ENCODE measurements around the gene ANKRD29. TPM values are rescaled to one million over a fixed set of nuclear protein-coding genes. Genes with fewer than 3 reads are reported as not detected.

ANKRD29 gene
- total and polyA plus RNA-seq, 2 of the 4 experiments (the other 2 are of a cell fraction), result 0.18 to 0.31 TPM

GRCh38 chr18:23595591-23595990 lies 67.1 kb downstream of the ANKRD29 start:
- H2AK5ac ChIP-seq (ENCODE audit: low read depth, low read length), result no peak overlapping the region
- ChIA-PET POLR2A (ENCODE audit: unreplicated experiment) (no interaction called here), CTCF (no interaction called here)
- no peaks in the 10 kb centered on the region; the same call in 1 of the 2 replicates for H3K27me3 ChIP-seq (ENCODE audit: control insufficient read depth, insufficient read depth, low read length)
- no peak overlapping the region for H4K91ac ChIP-seq (ENCODE audit: insufficient read depth, low read depth, low read length)
- no peaks in the 10 kb centered on the region for H4K20me1 ChIP-seq (ENCODE audit: insufficient read depth, low read length)
- dilution Hi-C loops (cut with HindIII; ENCODE audit: low sequenced_read_pairs, unreplicated experiment), result no loop called here
- ATAC-seq (ENCODE audit: low read depth), result no peak
- DNase-seq, result no peak
- no peak overlapping the region for H2BK120ac ChIP-seq (ENCODE audit: low read depth, low read length)
- H3K14ac ChIP-seq (replicated peaks; ENCODE audit: low read depth, low read length), result no peak overlapping the region
- no peak overlapping the region for H3K18ac ChIP-seq (ENCODE audit: low read depth, low read length)
- H4K5ac ChIP-seq (ENCODE audit: low read depth, low read length), result no peak overlapping the region
- no peaks in the 10 kb centered on the region for H3K9me3 ChIP-seq (ENCODE audit: control insufficient read depth, insufficient read depth, low read length)
- no peak overlapping the region for H2AFZ ChIP-seq (replicated peaks; ENCODE audit: low read length, poor library complexity)
- H2BK5ac ChIP-seq (ENCODE audit: low read depth, low read length, poor library complexity, severe bottlenecking), result no peak overlapping the region
- H3K56ac ChIP-seq (ENCODE audit: extremely low read depth, insufficient read depth, low read length), result no peak overlapping the region
- BruUV-seq (replicated peaks), result no TSS peak
- H3K4ac ChIP-seq (ENCODE audit: low read depth, low read length), result no peak overlapping the region
- H3K36me3 ChIP-seq (ENCODE audit: control insufficient read depth, insufficient read depth, low read length), result no peaks in the 10 kb centered on the region
- H3K9ac ChIP-seq (ENCODE audit: low read depth, low read length), result no peak overlapping the region
- no CpG with 5 or more reads among the region's 7 CpGs for WGBS, 2 experiments (ENCODE audit: extremely low coverage in 2 of 2, insufficient read length in 1 of 2)
- H3K4me3 ChIP-seq (ENCODE audit: insufficient read depth, low read depth, low read length), result no peak overlapping the region
- H3K79me1 ChIP-seq (ENCODE audit: low read depth in 1 of 2, low read length in 2 of 2), result no peaks in the 10 kb centered on the region
- no peak overlapping the region for H3K4me2 ChIP-seq (ENCODE audit: low read depth, low read length)
- H4K8ac ChIP-seq (ENCODE audit: low read depth in 2 of 2, low read length in 2 of 2), result no peak overlapping the region
- H3K23ac ChIP-seq (ENCODE audit: low read depth, low read length), result no peak overlapping the region
- peaks cover 9% of the 10 kb centered on the region; the same call in 1 of the 2 replicates for H3K9me1 ChIP-seq (ENCODE audit: insufficient read depth, low read length)
- TF ChIP-seq CEBPB (IDR thresholded peaks at IDR 0.05; ENCODE audit: low read depth, low read length) (no peak), SMC3 (IDR thresholded peaks at IDR 0.05; ENCODE audit: low read depth, low read length) (no peak), CTCF (conservative IDR thresholded peaks at IDR 0.05; ENCODE audit: low read depth, low read length) (no peak), MXI1 (IDR thresholded peaks at IDR 0.05; ENCODE audit: borderline replicate concordance, low read depth, low read length) (no peak), RAD21 (IDR thresholded peaks at IDR 0.05; ENCODE audit: low read length) (no peak), BHLHE40 (IDR thresholded peaks at IDR 0.05; ENCODE audit: low read depth, low read length) (no peak), NFE2L2 (IDR thresholded peaks at IDR 0.05; ENCODE audit: low read depth, low read length) (no peak), MAFK (IDR thresholded peaks at IDR 0.05; ENCODE audit: low read depth, low read length) (no peak)
- TF ChIP-seq, protein P1, sequence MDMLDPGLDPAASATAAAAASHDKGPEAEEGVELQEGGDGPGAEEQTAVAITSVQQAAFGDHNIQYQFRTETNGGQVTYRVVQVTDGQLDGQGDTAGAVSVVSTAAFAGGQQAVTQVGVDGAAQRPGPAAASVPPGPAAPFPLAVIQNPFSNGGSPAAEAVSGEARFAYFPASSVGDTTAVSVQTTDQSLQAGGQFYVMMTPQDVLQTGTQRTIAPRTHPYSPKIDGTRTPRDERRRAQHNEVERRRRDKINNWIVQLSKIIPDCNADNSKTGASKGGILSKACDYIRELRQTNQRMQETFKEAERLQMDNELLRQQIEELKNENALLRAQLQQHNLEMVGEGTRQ (IDR thresholded peaks at IDR 0.05; ENCODE audit: low read depth, low read length), result no peak
- H2BK15ac ChIP-seq (ENCODE audit: low read depth, low read length), result no peak overlapping the region
- no peak overlapping the region for H3K27ac ChIP-seq (ENCODE audit: insufficient read depth, low read length)
- H2BK20ac ChIP-seq (ENCODE audit: low read depth, low read length), result no peak overlapping the region
- no peak overlapping the region for H2AK9ac ChIP-seq (replicated peaks; ENCODE audit: low read depth, low read length, poor library complexity)
- no peaks in the 10 kb centered on the region; the same call in 1 of the 2 replicates for H3K4me1 ChIP-seq (ENCODE audit: control insufficient read depth, insufficient read depth, low read length)
- in situ Hi-C loops (cut with MboI; ENCODE audit: low sequenced_read_pairs), result no loop called here
- intact Hi-C loops (cut with micrococcal nuclease), result no loop called here

All from IMR-90 (cell line).